D721Med (cell line): Measurements from ENCODE around the gene NCEH1.

Experiments
- DNase-seq: peaks from one replicate; pipeline ENCODE4 v3.0.0; 2011; ENCODE audit warnings: low spot score; ENCODE audit not compliant: insufficient read length
- FAIRE-seq: peaks from 2 replicates; lab custom pipeline; 2011; peaks lifted over from hg19 to GRCh38; lab: Jason Lieb, UNC
- TF ChIP-seq, protein P1 (sequence below): IDR thresholded peaks from 2 replicates; pipeline ENCODE4 v1.5.1; 2012; ENCODE audit warnings: mild to moderate bottlenecking, control low read depth; ENCODE audit not compliant: insufficient read depth; ENCODE audit errors: missing control alignments

NCEH1 gene

DNA sequence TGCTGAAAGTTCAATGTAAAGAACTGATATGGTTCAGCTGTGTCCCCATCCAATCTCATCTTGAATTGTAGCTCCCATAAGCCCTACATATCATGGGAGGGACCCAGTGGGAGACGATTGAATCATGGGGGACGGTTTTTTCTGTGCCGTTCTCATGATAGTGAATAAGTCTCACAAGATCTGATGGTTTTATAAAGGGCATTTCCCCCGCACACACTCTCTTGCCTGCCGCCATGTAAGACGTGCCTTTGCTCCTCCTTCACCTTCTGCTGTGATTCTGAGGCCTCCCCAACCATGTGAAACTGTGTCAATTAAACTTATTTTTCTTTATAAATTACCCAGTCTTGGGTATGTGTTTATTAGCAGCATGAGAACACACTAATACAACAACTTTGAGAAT lies 101.1 kb downstream of the NCEH1 start:
- TF ChIP-seq, protein P1, sequence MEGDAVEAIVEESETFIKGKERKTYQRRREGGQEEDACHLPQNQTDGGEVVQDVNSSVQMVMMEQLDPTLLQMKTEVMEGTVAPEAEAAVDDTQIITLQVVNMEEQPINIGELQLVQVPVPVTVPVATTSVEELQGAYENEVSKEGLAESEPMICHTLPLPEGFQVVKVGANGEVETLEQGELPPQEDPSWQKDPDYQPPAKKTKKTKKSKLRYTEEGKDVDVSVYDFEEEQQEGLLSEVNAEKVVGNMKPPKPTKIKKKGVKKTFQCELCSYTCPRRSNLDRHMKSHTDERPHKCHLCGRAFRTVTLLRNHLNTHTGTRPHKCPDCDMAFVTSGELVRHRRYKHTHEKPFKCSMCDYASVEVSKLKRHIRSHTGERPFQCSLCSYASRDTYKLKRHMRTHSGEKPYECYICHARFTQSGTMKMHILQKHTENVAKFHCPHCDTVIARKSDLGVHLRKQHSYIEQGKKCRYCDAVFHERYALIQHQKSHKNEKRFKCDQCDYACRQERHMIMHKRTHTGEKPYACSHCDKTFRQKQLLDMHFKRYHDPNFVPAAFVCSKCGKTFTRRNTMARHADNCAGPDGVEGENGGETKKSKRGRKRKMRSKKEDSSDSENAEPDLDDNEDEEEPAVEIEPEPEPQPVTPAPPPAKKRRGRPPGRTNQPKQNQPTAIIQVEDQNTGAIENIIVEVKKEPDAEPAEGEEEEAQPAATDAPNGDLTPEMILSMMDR: no peak
- FAIRE-seq: no peak
- no peak for DNase-seq

DNA sequence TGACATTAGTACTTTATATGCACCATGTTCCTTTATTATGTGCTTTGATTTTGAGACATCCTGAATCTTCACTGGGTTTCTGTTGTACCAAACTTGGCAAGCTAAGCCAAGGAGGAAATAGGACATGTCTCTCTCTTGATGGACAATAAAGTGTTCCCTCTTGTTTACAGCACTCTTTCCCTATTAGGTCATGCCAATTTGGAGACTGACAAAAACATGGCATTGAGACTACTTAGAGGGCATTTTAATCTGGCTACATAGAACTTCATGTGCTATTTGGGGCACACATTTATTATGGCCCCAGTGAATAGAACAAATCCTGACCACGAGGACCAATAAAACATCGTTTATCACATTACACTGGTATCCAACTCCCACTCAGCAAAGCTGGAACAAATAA lies 102.3 kb downstream of the NCEH1 start:
- no peak for DNase-seq
- FAIRE-seq: no peak
- TF ChIP-seq, protein P1: no peak

DNA sequence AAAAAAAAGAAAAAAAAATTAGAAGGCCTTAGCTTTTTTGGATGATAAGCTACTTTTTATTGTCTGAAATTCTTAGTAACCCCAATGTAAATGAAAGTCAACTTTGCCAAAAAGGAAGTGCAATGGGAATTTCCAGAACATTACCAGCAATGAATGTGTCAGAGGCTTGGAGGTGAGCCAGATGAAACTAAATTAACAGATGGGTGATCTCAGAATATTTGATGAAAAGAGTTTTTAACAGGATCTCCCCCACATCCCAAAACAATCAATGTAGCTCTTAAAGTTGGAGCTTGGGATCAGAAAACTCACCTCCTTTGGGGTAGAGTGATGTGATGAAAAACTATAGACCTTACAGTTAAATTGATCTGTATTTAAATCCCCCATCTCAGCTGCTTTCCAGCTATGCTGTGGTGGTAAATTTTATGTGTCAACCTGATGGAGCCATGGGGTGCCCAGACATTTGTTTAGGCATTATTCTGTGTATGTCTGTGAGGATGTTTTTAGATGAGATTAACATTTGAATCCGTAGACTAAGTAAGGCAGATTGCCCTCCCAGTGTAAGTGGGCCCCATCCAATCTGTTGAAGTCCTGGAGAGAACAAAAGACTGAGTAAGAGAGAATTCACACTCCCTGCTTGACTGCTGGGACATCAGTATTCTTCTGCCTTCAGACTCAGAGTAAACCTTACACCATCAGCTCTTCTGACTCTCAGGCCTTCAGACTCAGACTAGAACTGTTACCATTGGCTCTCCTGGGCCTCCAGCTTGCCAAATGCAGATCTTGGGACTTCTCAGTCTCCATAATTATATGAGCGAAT lies 103.4 kb downstream of the NCEH1 start:
- no peak for DNase-seq
- FAIRE-seq: no peak
- TF ChIP-seq, protein P1: no peak

DNA sequence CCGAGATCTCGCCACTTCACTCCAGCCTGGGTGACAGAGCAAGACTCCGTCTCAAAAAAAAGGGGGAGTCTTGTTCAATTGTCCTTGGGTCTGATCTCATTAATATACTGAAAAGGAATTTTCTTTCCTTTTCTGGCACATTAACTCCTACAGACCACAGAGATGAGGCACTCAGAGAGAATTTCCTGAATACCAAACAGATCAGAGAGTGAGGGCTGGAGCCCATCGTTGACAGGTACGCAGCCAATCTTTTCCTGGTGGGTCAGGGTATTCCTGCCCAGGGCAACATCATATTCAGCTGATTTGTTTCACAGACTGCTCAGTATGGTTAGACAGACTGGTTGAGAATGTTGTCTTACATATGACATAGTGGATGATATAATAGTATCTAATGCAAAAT lies 104.8 kb downstream of the NCEH1 start:
- no peak for FAIRE-seq

DNA sequence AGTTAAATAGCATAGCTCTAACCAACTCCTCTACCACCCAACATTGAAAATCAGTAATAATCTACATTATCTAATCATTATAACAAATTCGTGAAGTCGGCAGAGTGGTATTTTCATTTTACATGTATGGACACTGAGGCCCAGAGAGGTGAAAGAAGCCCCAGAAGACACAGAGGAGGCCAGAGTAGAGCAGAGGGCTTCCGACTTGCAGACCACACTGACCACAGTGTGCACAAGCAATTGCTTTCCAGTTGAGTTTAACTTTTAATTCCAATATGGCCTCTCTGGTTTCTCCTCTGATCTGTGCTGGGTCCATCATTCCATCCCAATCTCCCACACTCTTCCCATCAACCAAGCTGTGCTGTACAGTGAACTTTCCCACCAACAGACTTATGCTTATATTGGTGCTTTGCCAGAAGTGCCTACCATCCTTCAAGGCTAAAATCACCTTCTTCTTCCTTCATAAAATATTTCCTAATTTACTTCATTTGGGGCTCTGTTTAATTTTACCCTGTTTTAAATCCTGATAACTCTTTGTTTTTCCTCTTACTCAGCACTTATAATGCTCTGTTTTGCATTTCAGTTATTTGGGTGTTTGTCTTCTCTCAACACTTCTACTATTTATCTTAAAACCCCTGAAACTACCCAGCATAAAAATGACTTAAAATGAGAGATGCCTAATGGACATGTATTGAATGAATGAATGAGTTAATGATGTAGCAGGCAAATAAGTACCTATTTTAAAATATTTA lies 105.8 kb downstream of the NCEH1 start:
- no peak for DNase-seq
- TF ChIP-seq, protein P1: no peak
- FAIRE-seq: no peak

More for the DNA sequence above, 104.8 kb downstream of the NCEH1 start:
- TF ChIP-seq, protein P1: no peak
- no peak for DNase-seq

DNA sequence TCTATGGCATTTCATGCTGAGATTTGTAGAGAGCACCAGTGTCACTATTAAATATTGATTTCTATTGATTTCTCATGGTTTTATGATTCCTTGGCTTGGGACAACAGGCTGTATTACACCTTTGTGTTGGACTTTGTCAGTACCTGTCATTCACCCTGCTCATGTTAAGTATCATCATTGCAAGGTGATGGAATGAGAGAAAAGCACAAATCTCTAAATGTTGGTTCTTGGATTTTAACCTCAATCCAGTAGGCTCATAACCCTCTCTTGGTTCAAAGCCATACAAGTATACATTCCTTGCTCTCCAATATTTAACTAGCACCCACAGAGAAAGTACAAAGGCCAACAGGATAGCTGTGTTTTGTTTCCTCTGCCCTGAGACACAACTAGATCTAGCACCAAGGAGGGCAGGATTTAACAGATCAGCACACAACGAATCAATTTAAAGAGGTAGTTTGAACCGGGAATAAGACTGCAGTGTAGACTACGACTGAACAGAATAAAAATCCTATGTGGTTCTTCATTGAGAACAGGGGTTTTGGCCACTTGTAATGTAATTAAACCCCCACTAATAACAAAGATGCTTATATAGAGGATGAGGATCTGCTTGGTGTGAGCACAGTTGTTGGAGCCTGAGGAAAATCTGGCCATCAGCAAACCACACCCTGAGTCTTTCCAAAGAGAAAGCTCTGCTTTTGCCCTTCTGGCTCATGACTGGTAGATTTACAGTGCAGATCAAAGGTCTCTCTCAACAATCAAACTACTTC lies 109.6 kb downstream of the NCEH1 start:
- TF ChIP-seq, protein P1: no peak
- FAIRE-seq (no peak), DNase-seq (no peak)
